GM10248 (cell line): ENCODE results near the gene RALGPS1.

Experiments
- CTCF ChIA-PET: fragments of 300-600 bp; sonication (Branson Sonifier 250); formaldehyde crosslinking; extraction: SDS; loops from one replicate; lab custom pipeline; 2021; ENCODE audit warnings: antibody characterized with exemption; lab: Yijun Ruan, JAX
- POLR2A ChIA-PET: fragments of 350-650 bp; sonication (Branson Sonifier 250); formaldehyde crosslinking; extraction: SDS; loops from one replicate; lab custom pipeline; 2020; ENCODE audit warnings: antibody characterized with exemption; lab: Yijun Ruan, JAX
- DNase-seq: peaks from one replicate; pipeline ENCODE4 v3.0.0; 2012; ENCODE audit errors: extremely low spot score
- CTCF ChIP-seq: IDR thresholded peaks from 2 replicates; pipeline ENCODE4 v1.5.1; 2012; ENCODE audit warnings: mild to moderate bottlenecking, low read depth; ENCODE audit errors: extremely low read depth, missing control alignments, control extremely low read depth

The RALGPS1 gene

GRCh38 chr9:127185931-127186781 is 271.6 kb downstream of the RALGPS1 start:
- DNase-seq: no peak
- ChIA-PET POLR2A (no interaction called here), CTCF (interaction anchor here (1.5 to 7.4 kb wide), 3 partner anchors 14 to 245 kb away, joined by 3 to 50 read pairs (median 7); no protein-coding TSS in a partner anchor)
- no peak for TF ChIP-seq CTCF

GRCh38 chr9:127186806-127187205 is 272.2 kb downstream of the RALGPS1 start:
- TF ChIP-seq CTCF: no peak
- ChIA-PET POLR2A (no interaction called here), CTCF (interaction anchor here (1.5 to 7.4 kb wide), 3 partner anchors 13 to 246 kb away, joined by 3 to 50 read pairs (median 7); no protein-coding TSS in a partner anchor)
- no peak for DNase-seq

GRCh38 chr9:127187231-127187956 is 272.8 kb downstream of the RALGPS1 start:
- DNase-seq: no peak
- CTCF ChIA-PET: interaction anchor here (1.5 to 7.4 kb wide), 2 partner anchors 13 to 26 kb away, joined by 3 to 50 read pairs; no protein-coding TSS in a partner anchor
- TF ChIP-seq CTCF: no peak
- POLR2A ChIA-PET: no interaction called here

- TF ChIP-seq CTCF: no peak
- no peak for DNase-seq
- ChIA-PET CTCF (interaction anchor here (1.4 to 7.4 kb wide), 2 partner anchors 12 to 248 kb away, joined by 5 to 50 read pairs; no protein-coding TSS in a partner anchor), POLR2A (no interaction called here)
Measured at GRCh38 chr9:127188396-127188795, 273.8 kb downstream of the RALGPS1 start.

GRCh38 chr9:127189628-127190027 is 275.0 kb downstream of the RALGPS1 start:
- ChIA-PET CTCF (interaction anchor here (1.4 to 7.4 kb wide), 2 partner anchors 10 to 249 kb away, joined by 5 to 50 read pairs; no protein-coding TSS in a partner anchor), POLR2A (no interaction called here)
- no peak for TF ChIP-seq CTCF
- DNase-seq: no peak

- TF ChIP-seq CTCF: no peak
- CTCF ChIA-PET: interaction anchor here (1.5 kb wide), 1 partner anchor 224 kb away, joined by 5 read pairs; no protein-coding TSS in a partner anchor
- POLR2A ChIA-PET: no interaction called here
- no peak for DNase-seq
Measured at GRCh38 chr9:127192744-127193143, 278.2 kb downstream of the RALGPS1 start.
